HG02852 (cell line): Measurements from ENCODE around the gene SMG1.
A peak's percentile ranks its signal among the peaks of the same experiment; 100 is the strongest.
"Not testable (repeated sequence)": the region's sequence is repeated elsewhere in the genome, so short reads cannot be mapped to it uniquely, and the experiment has no call there.

Source experiments
- ATAC-seq: cut with Tn5 transposase; IDR thresholded peaks from one replicate; pipeline ENCODE4 v1.9.1; 2021; ENCODE audit warnings: mild to moderate bottlenecking, moderate library complexity; ENCODE audit not compliant: unreplicated experiment

The SMG1 gene

DNA sequence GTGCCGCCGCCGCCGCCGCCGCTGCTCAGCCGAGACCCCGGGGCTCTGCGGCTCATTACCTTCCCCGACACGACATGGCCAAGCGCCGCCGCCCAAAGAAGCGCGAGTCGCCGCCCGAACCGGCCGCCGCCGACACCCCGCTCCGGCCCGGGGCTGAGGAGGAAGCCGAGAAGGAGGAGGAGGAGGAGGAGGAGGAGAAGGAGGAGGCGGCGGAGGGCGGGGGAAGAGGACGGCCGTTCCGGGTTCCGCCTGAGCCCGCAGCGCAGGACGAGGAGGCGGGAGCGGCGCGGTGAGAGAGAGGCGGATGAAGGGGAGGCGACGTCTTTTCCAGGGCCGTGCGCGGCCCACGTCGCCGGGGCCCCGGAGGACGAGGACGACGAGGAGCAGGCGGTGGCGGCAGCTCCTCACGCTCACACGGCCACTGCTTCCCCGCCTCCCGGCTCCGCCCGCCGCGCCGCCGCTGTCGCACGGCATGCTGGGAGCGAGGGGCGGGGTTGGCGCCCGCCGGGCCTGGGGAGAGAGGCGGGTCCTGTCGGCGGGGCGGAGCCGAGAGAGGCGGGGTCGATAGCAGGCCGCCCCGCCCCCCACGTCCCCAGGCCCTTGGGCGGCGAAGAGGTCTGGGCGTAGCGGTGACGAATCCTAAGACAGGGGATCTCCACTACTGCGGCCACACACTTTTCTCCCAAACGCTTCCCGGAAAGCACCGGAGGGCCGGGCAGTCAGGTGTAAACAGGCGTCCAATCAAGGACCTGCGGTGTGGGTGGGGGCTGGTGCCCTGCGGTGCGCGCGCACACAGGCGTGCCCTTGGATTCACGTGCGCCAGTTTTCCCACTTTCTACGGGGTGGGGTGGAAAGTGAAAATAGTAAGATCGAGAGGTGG, at the start of gene SMG1:
TSS of gene SMG1 (minus strand) at position 423 of the 880 bp plus-strand sequence. CDS start at position 56, 367 bp downstream.
- peak; percentile 83 for ATAC-seq

DNA sequence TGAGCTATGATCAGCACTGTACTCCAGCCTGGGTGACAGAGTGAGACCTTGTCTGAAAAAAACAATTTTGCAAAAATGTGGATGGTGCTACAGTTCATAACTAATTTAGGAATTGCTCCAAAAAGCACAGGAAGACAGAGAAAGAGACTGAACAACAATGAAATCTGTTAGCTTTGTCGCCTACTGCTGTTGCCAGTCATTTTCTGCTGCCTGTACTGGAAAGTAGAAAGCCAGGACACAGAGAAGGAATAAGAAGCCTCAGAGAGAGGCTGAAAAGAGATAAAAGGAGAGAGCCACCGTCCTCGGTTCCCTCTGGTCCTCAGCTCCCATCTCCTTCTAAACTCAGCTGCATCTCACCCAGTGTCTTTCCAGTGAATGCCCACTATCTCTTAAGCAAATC, 48.9 kb upstream of the SMG1 start:
- no peak for ATAC-seq

DNA sequence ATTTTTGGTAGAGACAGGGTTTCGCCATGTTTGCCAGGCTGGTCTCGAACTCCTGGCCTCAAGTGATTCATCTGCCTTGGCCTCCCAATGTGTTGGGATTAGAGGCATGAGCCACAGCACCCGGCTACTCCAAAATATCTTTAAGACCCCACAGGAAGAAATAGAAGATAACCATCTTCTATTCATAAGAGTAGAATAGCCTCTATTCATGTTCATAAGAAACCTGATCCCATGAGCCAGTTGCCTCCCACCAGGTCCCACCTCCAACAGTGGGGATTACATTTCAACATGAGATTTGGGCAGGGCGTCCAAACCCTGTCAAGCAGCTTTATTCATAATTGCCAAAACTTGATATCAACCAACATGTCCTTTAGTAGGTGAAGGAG, 43.6 kb upstream of the SMG1 start:
- no peak for ATAC-seq

DNA sequence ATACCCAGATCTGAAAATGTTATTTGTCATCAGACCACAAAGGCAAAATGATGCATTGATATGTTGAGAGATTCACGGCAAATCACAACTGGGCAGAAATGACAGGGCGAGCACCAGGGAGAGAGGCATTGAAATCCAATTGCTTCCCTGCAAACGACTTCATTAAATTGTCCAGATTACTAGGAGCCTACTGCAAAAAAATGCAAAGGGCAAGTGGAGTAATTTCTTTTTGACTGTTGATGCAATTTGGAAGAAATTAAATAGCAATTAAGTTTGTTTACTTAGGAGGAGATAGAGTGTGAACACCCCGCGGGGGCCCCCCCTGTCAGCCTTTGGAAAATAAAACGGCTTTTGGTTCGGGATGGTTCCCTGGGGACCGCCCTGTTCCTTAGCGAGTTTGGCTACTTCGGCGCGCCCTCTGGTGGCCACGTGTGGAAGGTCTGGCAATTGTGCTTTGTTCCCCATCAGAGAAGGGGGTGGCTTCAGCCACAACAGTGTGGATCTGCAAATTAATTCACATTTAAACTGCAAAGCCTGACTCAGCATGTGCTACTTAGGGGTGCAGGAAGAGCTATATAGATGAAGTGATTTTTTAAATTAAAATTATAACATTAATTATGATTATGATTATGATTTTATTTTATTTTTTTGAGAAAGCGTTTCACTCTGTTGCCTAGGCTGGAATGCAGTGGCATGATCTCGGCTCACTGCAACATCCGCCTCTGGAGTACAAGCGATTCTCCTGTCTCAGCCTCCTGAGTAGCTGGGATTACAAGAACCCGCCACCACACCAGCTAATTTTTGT, 43.0 kb upstream of the SMG1 start:
- ATAC-seq, result no peak

DNA sequence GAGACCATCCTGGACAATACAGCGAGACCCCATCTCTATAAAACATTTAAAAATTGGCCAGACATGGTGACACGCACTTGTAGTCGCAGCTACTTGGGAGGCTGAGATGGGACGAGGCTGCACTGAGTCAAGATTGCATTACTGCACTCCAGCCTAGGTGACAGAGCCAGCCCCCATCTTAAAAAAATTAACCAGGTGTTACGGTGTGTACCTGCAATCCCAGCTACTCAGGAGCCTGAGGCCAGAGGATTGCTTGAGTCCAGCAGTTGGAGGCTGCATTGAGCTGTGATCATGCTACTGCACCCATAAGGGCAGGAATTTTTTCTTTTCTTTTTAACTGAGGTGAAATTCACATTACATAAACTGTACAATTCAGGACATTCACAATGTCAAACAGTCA, 40.6 kb upstream of the SMG1 start:
- ATAC-seq, result no peak

DNA sequence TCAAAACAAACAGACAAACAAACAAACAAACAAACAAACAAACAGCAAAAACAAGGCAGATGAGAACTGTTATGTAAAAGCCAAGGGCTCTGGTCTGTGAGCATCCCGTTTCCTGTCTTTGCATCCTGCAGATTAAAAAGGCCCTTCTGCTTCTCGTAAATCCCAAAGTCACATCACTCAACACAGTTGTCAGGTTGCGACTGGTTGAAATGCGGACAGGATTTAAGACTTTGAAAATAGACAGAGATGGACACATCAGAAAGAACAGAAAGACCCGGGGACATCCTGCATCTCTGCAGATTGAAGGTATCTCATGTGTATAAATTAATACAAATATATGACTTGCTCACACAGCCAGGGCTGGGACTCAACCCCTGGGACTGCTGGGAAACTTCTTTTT, 39.3 kb upstream of the SMG1 start:
- ATAC-seq, result no peak

DNA sequence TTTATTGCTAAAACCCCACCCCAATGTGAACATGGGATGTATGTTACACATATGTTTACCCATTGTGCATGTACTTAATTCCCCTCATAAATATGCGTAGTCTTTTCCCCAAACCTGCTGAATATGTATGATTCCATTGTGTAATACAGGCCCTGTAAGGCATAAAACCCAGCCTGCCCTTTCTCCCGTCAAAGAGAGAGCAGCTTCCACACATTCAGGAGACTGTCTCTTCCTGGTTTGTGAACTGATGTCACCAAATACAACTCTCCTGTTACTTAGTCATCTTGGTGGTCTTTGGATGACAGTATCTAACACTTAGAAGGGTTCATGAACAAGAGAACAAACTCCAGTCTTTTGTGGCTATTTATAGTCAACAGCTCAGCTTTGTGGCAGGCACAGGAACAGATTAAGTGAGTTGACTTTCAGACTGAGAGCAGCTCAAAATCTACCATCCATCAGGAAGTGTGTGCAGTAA, 32.9 kb upstream of the SMG1 start:
- no peak for ATAC-seq

DNA sequence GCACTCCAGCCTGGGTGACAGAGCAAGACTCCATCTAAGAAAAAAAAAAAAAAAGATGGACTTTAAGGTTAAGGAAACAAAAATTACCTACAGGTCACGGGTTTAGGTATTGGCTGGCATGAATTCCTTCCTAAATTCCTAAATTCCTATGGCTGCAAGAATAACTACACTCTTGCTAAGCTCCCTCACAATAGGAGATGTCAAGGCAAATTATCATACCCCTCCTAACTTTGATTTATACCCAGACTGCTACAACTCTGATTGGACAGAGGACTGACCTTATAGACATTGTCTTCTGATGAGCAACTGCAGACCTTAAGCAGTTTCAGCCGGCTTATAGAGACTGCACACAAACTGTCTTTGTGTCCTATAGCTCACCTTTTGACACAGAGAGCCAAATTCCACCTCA, 32.4 kb upstream of the SMG1 start:
- ATAC-seq, result no peak

DNA sequence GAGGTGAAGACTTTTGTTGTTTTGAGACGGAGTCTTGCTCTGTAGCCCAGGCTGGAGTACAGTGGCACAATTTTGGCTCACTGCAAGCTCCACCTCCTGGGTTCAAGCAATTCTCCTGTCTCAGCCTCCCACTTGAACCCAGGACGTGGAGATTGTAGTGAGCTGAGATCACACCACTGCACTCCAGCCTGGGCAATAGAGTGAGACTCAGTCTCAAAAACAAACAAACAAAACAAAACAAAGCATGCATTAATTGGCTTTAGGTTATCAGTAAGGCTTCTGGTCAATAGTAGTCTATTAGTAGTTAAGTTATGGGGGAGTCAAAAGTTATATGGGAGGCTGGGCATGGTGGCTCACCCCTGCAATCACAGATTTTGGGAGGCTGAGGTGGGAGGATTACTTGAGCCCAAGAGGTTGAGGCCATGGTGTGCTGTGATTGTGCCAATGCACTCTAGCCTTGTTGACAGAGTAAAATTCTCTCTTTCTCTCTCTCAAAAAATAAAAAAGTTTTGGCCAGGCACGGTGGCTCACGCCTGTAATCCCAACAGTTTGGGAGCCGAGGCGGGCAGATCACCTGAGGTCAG, 30.5 kb upstream of the SMG1 start:
- not testable (repeated sequence) for ATAC-seq

DNA sequence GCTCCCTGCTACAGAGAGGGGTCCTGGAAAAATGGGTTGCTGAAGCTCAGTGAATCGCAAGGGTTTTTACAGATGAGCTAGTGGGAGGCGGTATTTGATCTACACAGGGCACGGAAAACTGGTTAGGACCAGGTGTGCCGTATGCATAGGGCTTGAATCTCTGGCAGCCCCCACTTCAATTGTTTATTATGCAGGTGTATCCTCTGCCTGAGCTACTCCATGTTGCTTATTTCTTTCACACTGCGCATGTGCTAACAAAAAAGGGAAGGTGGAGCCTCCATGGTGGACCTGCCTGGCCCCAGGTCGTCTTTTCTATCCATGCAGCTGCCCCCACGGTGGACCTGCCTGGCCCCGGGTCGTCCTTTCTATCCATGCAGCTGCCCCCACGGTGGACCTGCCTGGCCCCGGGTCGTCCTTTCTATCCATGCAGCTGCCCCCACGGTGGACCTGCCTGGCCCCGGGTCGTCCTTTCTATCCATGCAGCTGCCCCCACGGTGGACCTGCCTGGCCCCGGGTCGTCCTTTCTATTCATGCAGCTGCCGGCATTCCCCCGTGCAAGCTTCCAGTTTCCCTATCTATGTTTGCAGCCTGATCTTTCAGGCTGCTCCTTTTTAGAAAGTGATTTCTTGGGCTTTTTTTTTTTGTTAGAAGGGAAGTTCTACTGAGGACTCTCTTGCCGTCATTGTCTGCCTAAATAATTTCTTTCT, 29.8 kb upstream of the SMG1 start:
- ATAC-seq, result not testable (repeated sequence)

DNA sequence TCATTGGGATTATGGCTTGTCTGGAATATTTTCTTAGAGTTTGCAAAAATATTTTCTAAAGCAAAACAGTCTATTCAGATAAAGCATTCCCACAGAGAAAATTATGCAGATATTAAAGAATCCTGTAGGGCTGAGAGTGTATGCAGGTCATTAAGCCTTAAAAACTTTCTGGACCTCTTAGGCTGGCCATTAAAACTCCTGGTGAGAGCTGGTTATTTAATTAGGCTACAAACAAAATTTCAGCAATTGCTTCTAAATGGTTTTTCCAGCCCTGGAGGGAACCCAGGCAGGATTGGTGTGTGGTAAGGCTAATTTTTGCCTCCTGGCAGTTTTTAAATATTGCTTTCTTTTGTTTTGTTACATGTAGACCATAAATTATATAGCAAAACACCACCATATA, 27.3 kb upstream of the SMG1 start:
- no peak for ATAC-seq

DNA sequence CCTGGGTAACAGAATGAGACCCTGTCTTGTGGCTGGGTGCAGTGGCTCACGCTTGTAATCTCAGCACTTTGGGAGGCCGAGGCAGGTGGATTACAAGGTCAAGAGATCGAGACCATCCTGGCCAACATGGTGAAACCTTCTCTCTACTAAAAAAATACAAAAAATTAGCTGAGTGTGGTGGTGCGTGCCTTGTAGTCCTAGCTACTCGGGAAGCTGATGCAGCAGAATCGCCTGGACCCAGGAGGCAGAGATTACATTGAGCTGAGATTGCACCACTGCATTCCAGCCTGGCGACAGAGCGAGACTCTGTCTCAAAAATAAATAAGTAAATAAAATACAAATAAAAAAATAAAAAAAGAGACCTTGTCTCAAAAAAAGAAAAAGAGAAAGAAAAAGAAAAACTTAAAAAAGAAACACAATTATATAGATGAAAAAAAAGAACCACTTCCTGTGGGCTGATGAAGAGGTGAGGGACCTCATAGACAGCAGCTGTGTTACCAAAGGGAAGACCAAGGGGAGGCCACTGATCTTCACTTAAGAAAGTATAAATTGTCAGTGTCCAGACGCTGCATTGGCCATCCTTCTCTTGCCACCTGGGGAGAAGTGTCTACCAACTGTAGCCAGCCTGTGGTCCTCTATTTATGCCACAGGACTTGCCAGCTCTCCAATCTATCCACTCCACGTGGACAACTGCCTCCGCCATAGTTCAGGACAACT, 24.4 kb upstream of the SMG1 start:
- ATAC-seq, result no peak

DNA sequence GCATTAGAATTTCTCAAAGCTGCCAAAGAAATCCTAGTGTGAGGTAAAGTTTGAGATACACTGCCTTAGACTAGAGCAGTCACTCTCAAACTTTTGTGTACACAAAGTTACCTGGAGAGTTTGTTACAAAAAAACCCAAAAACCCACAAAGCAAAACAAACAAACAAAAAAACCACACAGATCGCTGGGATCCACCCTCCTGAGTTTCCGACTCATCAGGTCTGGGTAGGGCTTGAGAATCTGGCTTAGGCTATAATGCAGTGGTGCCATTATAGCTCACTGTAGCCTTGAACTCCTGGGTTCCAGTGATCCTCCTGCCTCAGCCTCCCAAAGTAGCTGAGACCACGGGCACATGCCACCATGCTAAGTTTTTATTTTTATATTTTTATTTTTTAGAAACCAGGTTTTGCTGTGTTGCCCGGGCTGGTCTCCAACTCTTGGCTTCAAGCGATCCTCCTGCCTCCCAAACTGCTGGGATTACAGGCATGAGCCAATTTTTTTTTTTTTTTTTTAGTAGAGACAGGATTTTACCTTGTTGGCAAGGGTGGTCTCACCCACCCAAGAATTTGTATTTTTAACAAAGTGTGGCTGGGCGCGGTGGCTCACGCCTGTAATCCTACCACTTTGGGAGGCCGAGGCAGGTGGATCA, 22.3 kb upstream of the SMG1 start:
- ATAC-seq, result no peak

DNA sequence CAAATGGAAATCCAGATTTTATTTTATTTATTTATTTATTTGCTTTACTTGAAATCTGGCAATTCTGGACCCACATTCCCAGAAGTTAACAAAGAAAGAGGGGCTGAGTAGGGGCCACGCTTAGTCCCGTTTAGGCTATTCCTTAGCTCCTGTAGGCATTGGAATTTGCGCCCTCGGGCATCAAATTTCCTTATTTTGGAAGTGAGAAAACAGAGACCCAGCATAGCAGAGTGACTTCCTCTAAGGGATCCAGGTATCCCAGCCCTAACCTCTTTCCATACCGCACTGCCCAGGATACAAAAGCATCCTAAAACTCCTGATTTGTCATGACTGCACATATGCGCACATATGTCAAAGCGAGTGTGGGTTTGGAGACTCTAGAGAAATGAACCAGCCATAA, 19.0 kb upstream of the SMG1 start:
- no peak for ATAC-seq

DNA sequence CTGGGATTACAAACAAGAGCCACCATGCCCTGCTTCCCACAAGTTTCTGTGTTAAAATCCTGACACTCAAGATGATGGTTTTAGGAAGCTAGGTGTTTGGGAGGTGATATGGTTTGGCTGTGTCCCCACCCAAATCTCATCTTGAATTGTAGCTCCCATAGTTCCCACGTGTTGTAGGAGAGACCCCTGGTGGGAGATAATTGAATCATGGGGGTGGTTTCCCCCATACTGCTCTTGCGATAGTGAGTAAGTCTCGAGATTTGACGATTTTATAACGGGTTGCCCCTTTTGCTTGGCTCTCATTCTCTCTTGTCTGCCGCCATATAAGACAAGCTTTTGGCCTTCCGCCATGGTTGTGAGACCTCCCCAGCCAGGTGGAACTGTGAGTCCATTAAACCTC, 17.2 kb upstream of the SMG1 start:
- ATAC-seq, result no peak

DNA sequence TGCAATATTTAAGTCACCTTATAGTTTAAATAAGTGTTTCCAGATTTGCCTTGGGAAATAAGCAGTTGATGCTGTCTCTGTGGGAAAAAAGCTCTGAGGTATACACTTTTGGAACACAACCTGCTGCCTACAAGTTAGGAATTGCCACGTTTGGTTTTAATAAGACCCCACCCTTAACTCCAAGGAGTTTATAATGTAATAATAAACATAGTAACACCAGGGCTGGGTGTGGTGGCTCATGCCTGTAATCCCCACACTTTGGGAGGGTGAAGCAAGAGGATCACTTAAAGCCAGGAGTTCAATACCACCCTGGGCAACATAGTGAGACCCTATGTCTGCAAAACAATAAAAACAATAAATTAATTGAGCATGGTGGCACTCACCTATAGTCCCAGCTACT, 15.9 kb upstream of the SMG1 start:
- ATAC-seq, result no peak

DNA sequence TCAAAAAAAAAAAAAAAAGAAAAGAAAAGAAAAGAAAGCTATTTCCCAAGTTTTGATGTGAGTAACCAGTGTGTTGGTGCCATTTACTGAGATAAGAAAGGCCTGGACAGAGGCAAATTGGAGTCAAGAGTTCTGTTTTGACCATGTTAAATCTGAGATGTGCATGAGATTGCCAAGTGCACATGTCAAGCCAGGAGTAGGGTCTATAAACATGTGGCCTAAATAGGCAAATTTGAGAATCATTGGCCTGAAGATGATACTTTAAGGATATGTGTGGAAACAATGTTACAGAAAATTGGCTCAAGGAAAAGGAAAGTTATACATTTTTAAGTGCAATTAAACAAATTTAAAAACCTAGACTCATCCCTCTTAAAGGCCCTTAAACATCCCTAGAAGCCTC, 15.3 kb upstream of the SMG1 start:
- ATAC-seq, result no peak

DNA sequence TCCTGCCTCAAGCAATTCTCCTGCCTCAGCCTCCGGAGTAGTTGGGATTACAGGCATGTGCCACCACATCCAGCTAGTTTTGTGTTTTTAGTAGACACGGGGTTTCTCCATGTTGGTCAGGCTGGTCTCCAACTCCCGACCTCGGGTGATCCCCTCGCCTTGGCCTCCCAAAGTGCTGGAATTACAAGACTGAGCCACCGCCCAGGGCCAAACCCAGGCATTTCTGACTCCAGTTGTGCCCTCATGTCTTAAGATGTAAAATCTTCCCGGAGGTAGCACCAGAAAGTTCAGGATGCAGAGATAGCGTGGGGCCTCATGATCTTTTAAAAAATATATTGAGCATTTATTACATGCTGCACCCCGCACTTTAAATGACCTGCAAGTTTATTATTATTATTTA, 12.8 kb upstream of the SMG1 start:
- no peak for ATAC-seq

DNA sequence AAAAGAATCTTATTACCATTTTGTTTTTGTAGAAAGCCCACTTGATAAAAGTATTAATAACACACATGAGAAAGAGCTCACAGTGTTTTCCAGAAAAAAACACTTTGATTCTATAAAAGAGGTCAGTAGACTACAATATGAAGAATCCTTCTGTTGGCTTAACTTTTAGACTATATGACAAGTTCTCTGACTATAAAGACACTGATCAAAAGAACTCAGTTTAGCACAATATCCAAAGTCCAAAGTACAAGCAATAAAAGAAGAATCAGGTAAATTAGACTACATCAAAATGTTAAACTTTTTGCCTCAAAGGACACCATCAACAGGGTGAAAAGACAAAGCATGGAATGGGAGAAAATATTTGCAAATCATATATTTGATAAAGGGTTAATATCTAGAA, 11.2 kb upstream of the SMG1 start:
- no peak for ATAC-seq
